Sigmoid colon (tissue), 4 donors: ENCODE measurements around the gene STAB1.

ENCODE experiments used
- EP300 ChIP-seq, 4 donors: sonication (generic); formaldehyde crosslinking; IDR thresholded peaks; one replicate each; pipeline ENCODE4 v1.6.1; 2017; ENCODE audit warnings: antibody characterized with exemption in 4 of 4
- POLR2A ChIP-seq, 2 donors: fragments of 450-650 bp; IDR thresholded peaks; one replicate each; pipeline ENCODE4 v1.6.1; 2016; ENCODE audit warnings: antibody characterized with exemption in 2 of 2, mild to moderate bottlenecking in 2 of 2, moderate library complexity in 2 of 2
- POLR2AphosphoS5 ChIP-seq, 4 donors: sonication (generic); formaldehyde crosslinking; IDR thresholded peaks; one replicate each; pipeline ENCODE4 v1.6.1; 2017; ENCODE audit warnings: antibody characterized with exemption in 4 of 4
- TF ChIP-seq, protein P1 (sequence below), 4 experiments: fragments of 450-650 bp in 3 of 4; fragments of 200-600 bp in 1 of 4; IDR thresholded peaks; one replicate each; pipeline ENCODE4 v1.5.1; 2016 to 2019; ENCODE audit warnings: antibody characterized with exemption in 4 of 4, mild to moderate bottlenecking in 3 of 4, moderate library complexity in 2 of 4

DNA sequence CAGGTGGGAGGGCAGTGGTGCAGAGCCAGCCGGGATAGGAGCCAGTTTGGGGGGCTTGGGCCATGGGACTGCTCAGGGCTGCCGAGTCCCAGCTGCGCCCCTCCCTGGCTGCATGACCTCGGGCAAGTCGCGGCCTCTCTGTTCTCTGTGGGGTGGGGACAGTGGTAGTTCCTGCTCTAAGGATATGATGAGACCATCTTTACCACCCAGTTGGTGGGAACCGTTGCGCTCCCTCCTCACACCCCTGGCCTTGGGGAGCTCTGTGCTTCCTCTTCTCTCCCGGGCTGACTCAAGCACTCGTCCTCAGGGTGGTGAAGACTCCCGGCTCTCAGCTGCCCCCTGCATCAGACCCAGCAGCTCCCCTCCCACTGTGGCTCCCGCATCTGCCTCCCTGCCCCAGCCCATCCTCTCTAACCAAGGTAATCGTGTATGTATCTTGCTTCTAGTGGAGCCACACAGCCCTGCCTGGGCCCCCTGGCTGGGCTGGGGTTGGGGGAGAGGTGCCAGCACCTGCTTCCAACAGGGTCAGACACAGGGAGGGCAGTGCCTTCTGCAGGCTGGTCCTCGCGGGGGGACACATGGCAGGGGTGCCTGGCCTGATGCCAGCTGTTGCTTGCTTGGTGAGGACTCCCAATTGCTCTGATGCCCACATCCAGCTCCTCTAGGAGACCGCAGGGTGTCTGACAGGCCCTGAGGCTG, 15.1 kb upstream of the STAB1 start:
- TF ChIP-seq, protein P1, sequence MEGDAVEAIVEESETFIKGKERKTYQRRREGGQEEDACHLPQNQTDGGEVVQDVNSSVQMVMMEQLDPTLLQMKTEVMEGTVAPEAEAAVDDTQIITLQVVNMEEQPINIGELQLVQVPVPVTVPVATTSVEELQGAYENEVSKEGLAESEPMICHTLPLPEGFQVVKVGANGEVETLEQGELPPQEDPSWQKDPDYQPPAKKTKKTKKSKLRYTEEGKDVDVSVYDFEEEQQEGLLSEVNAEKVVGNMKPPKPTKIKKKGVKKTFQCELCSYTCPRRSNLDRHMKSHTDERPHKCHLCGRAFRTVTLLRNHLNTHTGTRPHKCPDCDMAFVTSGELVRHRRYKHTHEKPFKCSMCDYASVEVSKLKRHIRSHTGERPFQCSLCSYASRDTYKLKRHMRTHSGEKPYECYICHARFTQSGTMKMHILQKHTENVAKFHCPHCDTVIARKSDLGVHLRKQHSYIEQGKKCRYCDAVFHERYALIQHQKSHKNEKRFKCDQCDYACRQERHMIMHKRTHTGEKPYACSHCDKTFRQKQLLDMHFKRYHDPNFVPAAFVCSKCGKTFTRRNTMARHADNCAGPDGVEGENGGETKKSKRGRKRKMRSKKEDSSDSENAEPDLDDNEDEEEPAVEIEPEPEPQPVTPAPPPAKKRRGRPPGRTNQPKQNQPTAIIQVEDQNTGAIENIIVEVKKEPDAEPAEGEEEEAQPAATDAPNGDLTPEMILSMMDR (IDR thresholded peaks at IDR 0.05) = no peak
- TF ChIP-seq EP300 (IDR thresholded peaks at IDR 0.05) (no peak), POLR2A (IDR thresholded peaks at IDR 0.05) (no peak), POLR2AphosphoS5 (IDR thresholded peaks at IDR 0.05) (no peak)
